Endodermal cell (in vitro differentiated cells): ENCODE measurements around the gene TNFAIP6. TPM values are rescaled to one million over a fixed set of nuclear protein-coding genes. Genes with fewer than 3 reads are reported as not detected.

ENCODE experiments used
- DNase-seq: peaks from one replicate; pipeline ENCODE4 v3.0.0-alpha.2; 2017
- H3K27ac ChIP-seq: 2 replicates; pipeline ENCODE4 v1.5.1; 2013; ENCODE audit warnings: mild to moderate bottlenecking, low read depth, low read length, moderate library complexity
- H3K27me3 ChIP-seq: 2 replicates; pipeline ENCODE4 v1.6.1; 2013; ENCODE audit warnings: mild to moderate bottlenecking, low read length, moderate library complexity; ENCODE audit not compliant: insufficient read depth, control insufficient read depth, poor library complexity, severe bottlenecking
- H3K36me3 ChIP-seq: 2 replicates; pipeline ENCODE4 v1.7.0; 2013; ENCODE audit warnings: mild to moderate bottlenecking, low read length, moderate library complexity; ENCODE audit not compliant: control insufficient read depth, insufficient read depth
- H3K4me1 ChIP-seq: one replicate; pipeline ENCODE4 v1.7.0; 2013; ENCODE audit warnings: low read length; ENCODE audit not compliant: control insufficient read depth, insufficient read depth
- H3K4me3 ChIP-seq: 2 replicates; pipeline ENCODE4 v1.5.1; 2013; ENCODE audit warnings: mild to moderate bottlenecking, low read length, moderate library complexity
- H3K9ac ChIP-seq: 2 replicates; pipeline ENCODE4 v1.6.1; 2013; ENCODE audit warnings: mild to moderate bottlenecking, low read length, moderate library complexity; ENCODE audit not compliant: poor library complexity, severe bottlenecking; ENCODE audit errors: extremely low read depth
- H3K9me3 ChIP-seq: 2 replicates; pipeline ENCODE4 v1.6.1; 2013; ENCODE audit warnings: mild to moderate bottlenecking, low read length, moderate library complexity; ENCODE audit not compliant: control insufficient read depth
- H3K27ac Mint-ChIP-seq: 2 replicates; pipeline ENCODE4 v1.8.0; 2020; ENCODE audit warnings: mixed read lengths
- H3K27me3 Mint-ChIP-seq: 2 replicates; pipeline ENCODE4 v1.8.0; 2021; ENCODE audit warnings: mild to moderate bottlenecking, mixed read lengths; ENCODE audit not compliant: insufficient read depth
- H3K36me3 Mint-ChIP-seq: 2 replicates; pipeline ENCODE4 v1.8.0; 2020; ENCODE audit warnings: low read depth, mixed read lengths
- H3K4me1 Mint-ChIP-seq: 2 replicates; pipeline ENCODE4 v1.8.0; 2020; ENCODE audit warnings: mixed read lengths
- H3K4me3 Mint-ChIP-seq: 2 replicates; pipeline ENCODE4 v1.8.0; 2020; ENCODE audit warnings: mild to moderate bottlenecking, moderate library complexity, mixed read lengths
- H3K9me3 Mint-ChIP-seq: 2 replicates; pipeline ENCODE4 v1.8.0; 2020; ENCODE audit warnings: mild to moderate bottlenecking, mixed read lengths
- WGBS, 2 experiments: methylation state at CpG; one replicate each; pipeline versions ENCODE4 v1.1.5 to v1.1.7; 2013; ENCODE audit warnings: missing lambda C conversion rate in 2 of 2, mixed read lengths in 1 of 2; ENCODE audit not compliant: insufficient coverage in 1 of 2, insufficient read length in 1 of 2; 5-methylcytosine and 5-hydroxymethylcytosine counted together
- total RNA-seq, 2 donors: library from RNA; stranded (reverse); fragmentation: NEBNext Ultra II Directional in 1 of 2; extraction: Animal tissue kit (Norgen Biotek cat#: 25700) in 1 of 2; gene quantifications; 2 replicates in 1 of 2; 3 replicates in 1 of 2; pipeline ENCODE4 v1.2.1, GENCODE V29; 2021
- TF ChIP-seq, protein P1 (sequence below): fragments of 200-600 bp; sonication (generic); conservative IDR thresholded peaks from 2 replicates; pipeline ENCODE4 v1.5.0; 2021; ENCODE audit warnings: antibody characterized with exemption, mild to moderate bottlenecking

Gene TNFAIP6
- total RNA-seq, 2 donors from 2014 or later = not detected

DNA sequence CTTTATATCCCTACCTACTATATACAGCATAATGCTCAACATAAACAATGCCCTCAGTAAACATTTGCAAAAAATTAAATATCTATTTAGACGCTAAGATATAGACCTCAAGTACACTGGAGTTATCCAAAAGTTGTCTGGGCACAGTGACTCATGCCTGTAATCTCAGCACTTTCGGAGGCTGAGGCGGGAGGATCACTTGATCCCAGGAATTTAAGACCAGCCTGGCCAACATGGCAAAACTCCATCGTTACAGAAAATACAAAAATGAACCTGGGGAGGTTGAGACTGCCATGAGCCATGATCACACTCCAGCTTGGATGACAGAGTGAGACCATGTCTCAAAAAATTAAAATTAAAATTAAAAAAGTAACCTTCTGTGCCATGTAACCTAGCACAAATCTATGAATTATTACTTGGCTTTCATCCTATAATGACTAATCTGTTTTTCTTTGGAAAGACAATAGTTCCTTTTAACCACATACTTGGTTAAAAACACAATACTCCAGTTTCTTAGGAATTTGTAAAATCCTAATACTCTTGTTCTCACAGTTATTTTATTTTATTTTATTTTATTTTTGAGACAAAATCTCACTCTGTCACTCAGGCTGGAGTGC lies 6.7 kb upstream of the TNFAIP6 start:
- Histone ChIP-seq H3K27ac (no peak overlapping the region), H3K9me3 (no peaks in the 10 kb centered on the region), H3K4me3 (no peak overlapping the region), H3K4me1 (peaks cover 3% of the 10 kb centered on the region), H3K9ac (no peak overlapping the region), H3K36me3 (no peaks in the 10 kb centered on the region), H3K27me3 (no peaks in the 10 kb centered on the region)
- 91 to 92% methylated on average over 4 of the region's 4 CpGs for WGBS, 2 experiments
- no peak overlapping the region for H3K27ac Mint-ChIP-seq
- TF ChIP-seq, protein P1, sequence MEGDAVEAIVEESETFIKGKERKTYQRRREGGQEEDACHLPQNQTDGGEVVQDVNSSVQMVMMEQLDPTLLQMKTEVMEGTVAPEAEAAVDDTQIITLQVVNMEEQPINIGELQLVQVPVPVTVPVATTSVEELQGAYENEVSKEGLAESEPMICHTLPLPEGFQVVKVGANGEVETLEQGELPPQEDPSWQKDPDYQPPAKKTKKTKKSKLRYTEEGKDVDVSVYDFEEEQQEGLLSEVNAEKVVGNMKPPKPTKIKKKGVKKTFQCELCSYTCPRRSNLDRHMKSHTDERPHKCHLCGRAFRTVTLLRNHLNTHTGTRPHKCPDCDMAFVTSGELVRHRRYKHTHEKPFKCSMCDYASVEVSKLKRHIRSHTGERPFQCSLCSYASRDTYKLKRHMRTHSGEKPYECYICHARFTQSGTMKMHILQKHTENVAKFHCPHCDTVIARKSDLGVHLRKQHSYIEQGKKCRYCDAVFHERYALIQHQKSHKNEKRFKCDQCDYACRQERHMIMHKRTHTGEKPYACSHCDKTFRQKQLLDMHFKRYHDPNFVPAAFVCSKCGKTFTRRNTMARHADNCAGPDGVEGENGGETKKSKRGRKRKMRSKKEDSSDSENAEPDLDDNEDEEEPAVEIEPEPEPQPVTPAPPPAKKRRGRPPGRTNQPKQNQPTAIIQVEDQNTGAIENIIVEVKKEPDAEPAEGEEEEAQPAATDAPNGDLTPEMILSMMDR = no peak
- no peaks in the 10 kb centered on the region for H3K27me3 Mint-ChIP-seq
- no peak overlapping the region for H3K4me3 Mint-ChIP-seq
- no peak for DNase-seq
- H3K9me3 Mint-ChIP-seq = no peaks in the 10 kb centered on the region
- H3K4me1 Mint-ChIP-seq = peaks cover 10% of the 10 kb centered on the region
- H3K36me3 Mint-ChIP-seq = no peaks in the 10 kb centered on the region

DNA sequence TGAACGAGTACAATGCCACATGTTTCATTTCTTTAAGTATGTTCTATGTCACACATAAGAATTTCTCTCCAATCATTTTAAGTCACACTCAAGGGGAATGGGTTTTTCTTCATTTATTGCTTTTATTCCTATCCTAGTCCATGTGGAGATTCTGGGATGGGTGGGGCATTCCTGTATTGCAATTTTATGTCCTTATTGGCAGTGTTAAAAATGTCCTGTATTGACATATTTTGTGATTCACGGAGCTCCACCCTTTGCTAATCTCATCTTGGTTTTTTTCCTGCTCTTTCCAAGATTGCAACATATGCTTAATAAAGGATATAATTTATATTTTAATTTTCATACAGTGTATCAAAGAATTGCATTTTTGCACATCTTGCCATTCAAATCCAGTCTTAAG lies 3.4 kb upstream of the TNFAIP6 start:
- Mint-ChIP-seq H3K36me3 (no peaks in the 10 kb centered on the region), H3K4me1 (peaks cover 3% of the 10 kb centered on the region), H3K27me3 (no peaks in the 10 kb centered on the region), H3K4me3 (no peak overlapping the region), H3K9me3 (no peaks in the 10 kb centered on the region), H3K27ac (no peak overlapping the region)
- H3K4me1 ChIP-seq = no peaks in the 10 kb centered on the region
- H3K9me3 ChIP-seq = no peaks in the 10 kb centered on the region
- H3K36me3 ChIP-seq = no peaks in the 10 kb centered on the region
- no peak overlapping the region for H3K4me3 ChIP-seq
- H3K27me3 ChIP-seq = no peaks in the 10 kb centered on the region
- no peak for DNase-seq
- no peak overlapping the region for H3K27ac ChIP-seq
- no peak overlapping the region for H3K9ac ChIP-seq
- WGBS, 2 experiments = 90% methylated on average over 2 of the region's 2 CpGs; no CpG with 5 or more reads in 1 of the 2 experiments
- TF ChIP-seq, protein P1 = no peak

DNA sequence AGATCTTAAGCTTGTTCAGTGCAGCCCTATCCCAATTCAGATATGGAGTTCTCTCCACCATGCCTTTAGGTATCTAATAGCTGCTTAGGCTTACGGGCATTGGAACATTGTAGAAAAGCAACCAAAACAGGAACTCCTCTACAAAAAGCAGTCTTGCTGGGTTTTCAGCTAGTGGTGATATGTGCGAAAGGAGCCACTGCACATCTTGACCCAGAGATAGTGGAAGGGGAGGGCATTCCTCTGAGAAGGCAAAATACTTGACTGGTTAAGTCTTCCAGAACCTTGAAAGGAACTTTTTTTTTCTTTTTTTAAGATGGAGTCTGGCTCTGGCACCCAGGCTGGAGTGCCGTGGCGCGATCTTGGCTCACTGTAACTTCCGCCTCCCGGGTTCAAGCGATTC lies 2.6 kb upstream of the TNFAIP6 start:
- Mint-ChIP-seq H3K27me3 (no peaks in the 10 kb centered on the region), H3K4me1 (peaks cover 3% of the 10 kb centered on the region), H3K4me3 (no peak overlapping the region), H3K36me3 (no peaks in the 10 kb centered on the region), H3K9me3 (no peaks in the 10 kb centered on the region), H3K27ac (no peak overlapping the region)
- Histone ChIP-seq H3K4me1 (no peaks in the 10 kb centered on the region), H3K9ac (no peak overlapping the region), H3K36me3 (no peaks in the 10 kb centered on the region), H3K9me3 (no peaks in the 10 kb centered on the region), H3K27ac (no peak overlapping the region), H3K27me3 (no peaks in the 10 kb centered on the region), H3K4me3 (no peak overlapping the region)
- TF ChIP-seq, protein P1 = no peak
- no peak for DNase-seq
- 93 to 100% methylated on average over 1 to 8 of the region's 8 CpGs for WGBS, 2 experiments
